Umbilical cord (tissue), 2 donors: ENCODE results near the gene CERT1. TPM values are rescaled to one million over a fixed set of nuclear protein-coding genes. Genes with fewer than 3 reads are reported as not detected.
"Not testable (repeated sequence)": the region's sequence is repeated elsewhere in the genome, so short reads cannot be mapped to it uniquely, and the experiment has no call there.

Source experiments
- DNase-seq: peaks from one replicate; pipeline ENCODE4 v3.0.0-alpha.2; 2015; ENCODE audit warnings: low spot score
- total RNA-seq: library from RNA; depleted of rRNA; stranded (reverse); fragments of >200 nt; gene quantifications from one replicate; pipeline ENCODE4 v1.2.3, GENCODE V29; 2014; ENCODE audit warnings: low replicate concordance; ENCODE audit not compliant: insufficient read depth

The CERT1 gene, protein sequence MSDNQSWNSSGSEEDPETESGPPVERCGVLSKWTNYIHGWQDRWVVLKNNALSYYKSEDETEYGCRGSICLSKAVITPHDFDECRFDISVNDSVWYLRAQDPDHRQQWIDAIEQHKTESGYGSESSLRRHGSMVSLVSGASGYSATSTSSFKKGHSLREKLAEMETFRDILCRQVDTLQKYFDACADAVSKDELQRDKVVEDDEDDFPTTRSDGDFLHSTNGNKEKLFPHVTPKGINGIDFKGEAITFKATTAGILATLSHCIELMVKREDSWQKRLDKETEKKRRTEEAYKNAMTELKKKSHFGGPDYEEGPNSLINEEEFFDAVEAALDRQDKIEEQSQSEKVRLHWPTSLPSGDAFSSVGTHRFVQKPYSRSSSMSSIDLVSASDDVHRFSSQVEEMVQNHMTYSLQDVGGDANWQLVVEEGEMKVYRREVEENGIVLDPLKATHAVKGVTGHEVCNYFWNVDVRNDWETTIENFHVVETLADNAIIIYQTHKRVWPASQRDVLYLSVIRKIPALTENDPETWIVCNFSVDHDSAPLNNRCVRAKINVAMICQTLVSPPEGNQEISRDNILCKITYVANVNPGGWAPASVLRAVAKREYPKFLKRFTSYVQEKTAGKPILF
- 27.4 TPM for total RNA-seq

- peak; percentile 100 for DNase-seq
These were observed at the start of gene CERT1, which contains the start of gene POLK for GRCh38 chr5:75511435-75512382. Gene CERT1, minus strand, starts transcription at chr5:75511629. Its CDS starts 422 bp downstream, at chr5:75511207. Gene POLK, plus strand, starts transcription at chr5:75511891.

DNA sequence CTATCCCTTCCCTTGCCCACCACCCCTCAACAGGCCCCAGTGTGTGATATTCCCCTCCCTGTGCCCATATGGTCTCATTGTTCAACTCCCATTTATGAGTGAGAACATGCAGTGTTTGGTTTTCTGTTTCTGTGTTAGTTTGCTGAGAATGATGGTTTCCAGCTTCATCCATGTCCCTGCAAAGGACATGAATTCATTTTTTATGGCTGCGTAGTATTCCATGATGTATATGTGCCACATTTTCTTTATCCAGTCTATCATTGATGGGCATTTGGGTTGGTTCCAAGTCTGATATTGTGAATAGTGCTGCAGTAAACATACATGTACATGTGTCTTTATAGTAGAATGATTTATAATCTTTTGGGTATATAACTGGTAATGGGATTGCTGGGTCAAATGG is 49.2 kb upstream of the CERT1 start:
- not testable (repeated sequence) for DNase-seq

GRCh38 chr5:75558981-75559632 is 47.7 kb upstream of the CERT1 start:
- peak; percentile 10 for DNase-seq

DNA sequence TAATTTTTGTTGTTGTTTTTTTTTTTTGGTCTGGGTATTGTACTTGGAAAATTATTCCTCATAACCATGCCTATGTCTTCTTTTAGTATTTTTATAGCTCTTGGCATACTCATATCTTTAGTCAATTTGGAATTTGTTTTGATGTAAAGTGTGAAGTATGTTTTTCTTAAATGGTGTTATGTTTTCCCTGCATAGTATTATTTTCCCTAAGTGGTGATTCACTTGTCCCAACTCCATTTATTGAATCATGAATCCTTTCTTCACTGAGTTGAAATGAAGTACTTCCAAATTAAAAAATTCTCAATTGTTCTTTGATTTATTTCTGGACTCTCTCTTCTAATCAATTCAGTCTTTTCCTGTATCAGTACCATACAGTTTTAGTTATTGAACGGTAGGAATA is 46.8 kb upstream of the CERT1 start:
- no peak for DNase-seq

GRCh38 chr5:75553358-75553757 is 41.9 kb upstream of the CERT1 start:
- DNase-seq, result no peak

DNA sequence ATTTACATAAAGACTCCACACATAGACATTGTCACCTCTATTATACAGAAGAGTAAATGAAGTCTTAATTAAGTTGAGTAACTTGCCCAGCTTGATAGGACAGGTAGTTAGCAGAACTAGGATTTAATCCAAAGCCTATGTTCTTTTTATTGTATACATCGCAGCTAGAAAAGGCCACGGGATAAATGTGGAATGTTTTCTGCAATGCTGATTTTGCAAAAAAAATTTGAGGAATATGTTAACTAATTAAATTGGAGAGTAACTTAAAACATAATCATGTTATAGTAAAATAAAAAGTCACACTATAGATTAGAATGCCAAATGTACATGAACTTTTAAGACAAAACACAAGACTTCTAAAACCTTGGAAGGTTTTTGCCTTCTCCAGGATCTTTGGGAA is 41.3 kb upstream of the CERT1 start:
- no peak for DNase-seq

GRCh38 chr5:75551471-75551870 is 40.0 kb upstream of the CERT1 start:
- no peak for DNase-seq

GRCh38 chr5:75550597-75550996 is 39.2 kb upstream of the CERT1 start:
- no peak for DNase-seq

GRCh38 chr5:75547812-75548211 is 36.4 kb upstream of the CERT1 start:
- DNase-seq, result no peak

- DNase-seq, result no peak
These were observed 35.4 kb upstream of the CERT1 start for GRCh38 chr5:75546830-75547229.

- DNase-seq, result no peak
These were observed 33.7 kb upstream of the CERT1 start for GRCh38 chr5:75545131-75545530.

- DNase-seq, result no peak
These were observed 26.8 kb upstream of the CERT1 start for GRCh38 chr5:75538211-75538610.

DNA sequence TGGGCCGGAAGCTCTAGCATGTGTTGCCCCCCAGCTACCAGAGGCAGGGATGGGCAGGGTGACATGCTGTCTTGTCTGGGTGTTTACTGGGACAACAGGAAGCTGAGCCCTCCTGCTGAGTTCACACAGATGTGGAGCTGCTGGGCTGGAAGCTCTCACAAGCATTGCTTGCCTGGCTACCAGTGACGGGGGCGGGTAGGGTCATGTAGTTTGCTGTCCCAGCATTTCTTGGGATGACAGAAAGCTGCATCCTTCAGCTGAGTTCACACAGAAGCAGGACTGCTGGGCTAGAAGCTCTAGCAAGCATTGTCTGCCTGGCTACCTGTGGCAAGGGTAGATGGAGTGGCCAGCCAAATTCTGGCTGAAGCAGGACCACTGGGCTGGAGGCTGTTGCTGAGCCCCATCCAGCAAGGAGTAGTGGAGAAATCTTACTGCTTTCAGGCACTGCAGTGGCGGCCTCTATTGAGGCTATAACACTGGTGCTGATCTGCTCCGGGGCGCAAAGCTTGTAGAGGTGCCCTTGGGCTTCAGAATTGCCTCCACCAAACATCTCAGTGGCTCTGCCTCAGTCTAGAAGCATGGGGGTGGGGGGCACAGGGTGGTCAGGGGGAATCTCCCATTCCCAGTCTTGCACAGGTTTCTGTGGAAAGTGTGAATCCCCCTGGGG is 25.4 kb upstream of the CERT1 start:
- DNase-seq, result no peak

DNA sequence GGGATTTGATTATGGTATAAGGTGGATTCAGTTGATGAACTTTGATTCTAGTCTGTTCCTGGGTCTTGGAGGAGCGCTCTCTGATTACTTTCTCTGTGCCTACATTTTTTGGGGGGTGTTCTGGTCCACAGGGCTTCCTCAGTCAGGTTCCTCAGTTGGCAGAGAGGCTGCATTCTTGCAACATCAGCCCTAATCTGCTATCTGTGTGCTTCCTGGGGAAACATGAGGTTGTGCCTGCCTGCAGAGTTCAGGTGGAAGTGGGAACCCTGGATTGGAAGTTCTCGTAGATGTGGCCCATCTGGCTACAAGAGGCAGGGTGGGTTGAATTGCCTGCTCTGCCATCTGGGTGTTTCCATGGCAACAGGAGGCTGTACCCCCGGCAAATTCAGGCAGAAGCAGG is 24.7 kb upstream of the CERT1 start:
- no peak for DNase-seq

GRCh38 chr5:75534734-75535133 is 23.3 kb upstream of the CERT1 start:
- DNase-seq, result no peak

GRCh38 chr5:75533716-75534115 is 22.3 kb upstream of the CERT1 start:
- DNase-seq, result not testable (repeated sequence)

- DNase-seq, result no peak
These were observed 20.8 kb upstream of the CERT1 start for GRCh38 chr5:75532190-75532589.

- DNase-seq, result no peak
These were observed 17.8 kb upstream of the CERT1 start for GRCh38 chr5:75529185-75529584.

DNA sequence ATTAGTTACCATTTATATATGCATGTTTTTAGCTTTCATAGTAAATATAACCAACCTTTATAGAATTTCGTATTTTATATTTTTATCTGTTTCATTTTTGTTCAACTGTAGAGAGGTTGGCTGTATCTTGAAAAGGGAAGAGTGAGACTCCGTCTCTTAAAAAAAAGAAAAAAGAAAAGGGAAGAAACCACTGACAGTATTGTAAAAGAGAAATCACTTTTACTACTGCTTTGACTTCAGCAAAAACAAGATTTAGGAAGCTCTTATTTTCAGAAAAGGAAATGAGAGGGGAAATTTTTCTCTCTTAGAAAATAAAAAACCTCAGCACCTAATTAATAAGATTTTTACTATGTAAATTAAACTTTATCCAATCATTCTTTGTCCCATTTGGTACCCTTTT is 14.6 kb upstream of the CERT1 start:
- DNase-seq, result no peak

GRCh38 chr5:75525344-75525743 is 13.9 kb upstream of the CERT1 start:
- DNase-seq, result no peak

GRCh38 chr5:75524591-75524990 is 13.2 kb upstream of the CERT1 start:
- DNase-seq, result no peak
